NCI-H187 treated with DMSO at 0.1 percent for 48 hours (cell line): Measurements from ENCODE around the gene GLI1.
A peak's percentile ranks its signal among the peaks of the same experiment; 100 is the strongest.
"Not testable (repeated sequence)": the region's sequence is repeated elsewhere in the genome, so short reads cannot be mapped to it uniquely, and the experiment has no call there.

Experiments
- DNase-seq: peaks from one replicate; lab custom pipeline; 2025; lab: John Stamatoyannopoulos, UW

GLI1 gene

GRCh38 chr12:57441846-57442427 is 17.6 kb upstream of the GLI1 start:
- DNase-seq: no peak

DNA sequence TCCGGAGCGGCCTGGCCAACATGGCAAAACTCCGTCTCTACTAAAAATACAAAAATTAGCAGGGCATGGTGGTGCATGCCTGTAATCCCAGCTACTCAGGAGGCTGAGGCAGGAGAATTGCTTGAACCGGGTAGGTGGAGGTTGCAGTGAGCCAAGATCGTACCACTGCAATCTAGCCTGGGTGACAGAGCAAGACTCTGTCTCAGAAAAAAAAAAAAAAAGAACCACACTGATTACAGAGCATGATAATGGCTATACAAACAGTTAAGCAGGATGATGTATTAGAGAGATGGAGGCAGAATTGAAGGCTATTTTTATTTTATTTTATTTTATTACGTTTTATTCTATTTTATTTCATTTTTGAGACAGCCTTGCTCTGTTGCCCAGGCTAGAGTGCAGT is 15.2 kb upstream of the GLI1 start:
- not testable (repeated sequence) for DNase-seq

GRCh38 chr12:57444744-57445143 is 14.8 kb upstream of the GLI1 start:
- DNase-seq: no peak

- DNase-seq: no peak
Observed at GRCh38 chr12:57446292-57446960, 13.2 kb upstream of the GLI1 start.

- DNase-seq: no peak
Observed at GRCh38 chr12:57448669-57449068, 10.9 kb upstream of the GLI1 start.

DNA sequence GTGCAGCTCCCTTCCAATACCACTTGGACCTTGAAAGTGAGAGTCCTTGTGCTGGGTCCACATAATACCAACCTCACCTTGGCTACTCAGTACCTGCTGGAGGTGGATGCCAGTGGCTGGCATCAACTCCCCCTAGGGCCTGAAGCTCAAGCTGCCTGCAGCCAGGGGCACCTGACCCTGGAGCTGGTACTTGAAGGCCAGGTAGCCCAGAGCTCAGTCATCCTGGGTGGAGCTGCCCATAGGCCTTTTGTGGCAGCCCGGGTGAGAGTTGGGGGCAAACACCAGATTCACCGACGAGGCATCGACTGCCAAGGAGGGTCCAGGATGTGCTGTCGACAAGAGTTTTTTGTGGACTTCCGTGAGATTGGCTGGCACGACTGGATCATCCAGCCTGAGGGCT is 10.2 kb upstream of the GLI1 start:
- DNase-seq: no peak

- no peak for DNase-seq
Observed at GRCh38 chr12:57450057-57450456, 9.5 kb upstream of the GLI1 start.

DNA sequence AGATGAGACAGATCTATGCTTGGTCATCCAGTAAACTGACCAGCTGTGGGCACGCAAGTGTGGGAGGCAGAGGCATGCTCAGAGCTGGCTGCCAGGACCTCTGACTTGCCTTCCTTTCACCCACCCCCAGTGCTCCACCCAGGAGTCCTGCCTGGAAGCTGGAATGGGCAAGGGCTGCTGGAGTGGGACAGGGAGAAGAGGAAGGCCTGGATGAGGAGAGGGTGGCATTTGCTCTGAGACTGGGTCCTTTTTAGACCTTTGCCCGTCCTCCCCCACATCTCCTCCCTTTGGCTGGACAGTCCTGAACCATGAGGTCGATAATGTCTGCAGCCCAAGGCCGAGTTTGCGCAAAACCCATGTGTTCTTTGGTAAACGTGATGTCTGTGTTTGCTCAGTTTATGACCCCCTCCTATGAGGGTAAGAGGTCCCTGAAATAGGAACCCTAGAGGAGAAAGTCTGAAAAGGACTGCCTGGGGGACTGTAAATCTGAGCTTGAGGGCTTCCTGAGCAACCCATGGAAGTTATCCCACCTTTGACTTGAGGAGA is 8.3 kb upstream of the GLI1 start:
- no peak for DNase-seq

DNA sequence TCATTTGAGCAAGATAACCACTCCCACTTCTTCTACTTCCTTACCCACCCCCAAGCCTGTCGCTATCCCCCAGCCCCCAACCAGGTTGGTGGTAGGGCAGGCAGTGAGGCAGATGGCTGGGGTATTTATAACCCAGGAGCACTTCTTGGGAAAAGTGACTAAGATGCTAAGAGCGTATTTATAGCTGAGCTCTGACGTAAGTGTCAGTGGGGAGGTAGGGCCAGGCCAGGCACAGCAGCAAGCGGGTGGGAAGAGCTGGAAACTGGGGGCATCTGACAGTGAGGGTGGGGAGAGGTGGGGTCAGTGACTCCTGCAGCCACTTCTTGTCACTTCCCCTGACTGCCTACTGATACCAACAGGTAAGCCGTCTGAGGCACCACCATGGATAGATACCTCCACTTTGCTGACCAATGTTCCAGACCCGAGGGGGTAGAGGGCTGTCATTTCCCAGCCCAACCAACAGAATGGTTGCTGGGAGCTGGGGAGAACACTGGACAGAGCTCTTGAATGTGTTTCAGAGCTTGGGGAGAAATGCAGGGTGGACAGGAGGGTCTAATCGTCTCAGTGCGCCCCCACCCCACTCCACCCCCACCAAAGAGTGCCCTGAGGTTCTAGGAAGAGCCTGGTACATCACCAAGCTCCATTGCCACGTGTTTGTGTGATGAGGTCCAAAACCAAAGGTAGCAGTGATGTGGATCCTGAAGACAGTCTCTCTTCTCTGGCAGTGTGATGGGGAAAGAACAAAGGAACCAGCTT is 7.2 kb upstream of the GLI1 start:
- no peak for DNase-seq

GRCh38 chr12:57452937-57453509 is 6.6 kb upstream of the GLI1 start:
- peak; percentile 21 for DNase-seq

DNA sequence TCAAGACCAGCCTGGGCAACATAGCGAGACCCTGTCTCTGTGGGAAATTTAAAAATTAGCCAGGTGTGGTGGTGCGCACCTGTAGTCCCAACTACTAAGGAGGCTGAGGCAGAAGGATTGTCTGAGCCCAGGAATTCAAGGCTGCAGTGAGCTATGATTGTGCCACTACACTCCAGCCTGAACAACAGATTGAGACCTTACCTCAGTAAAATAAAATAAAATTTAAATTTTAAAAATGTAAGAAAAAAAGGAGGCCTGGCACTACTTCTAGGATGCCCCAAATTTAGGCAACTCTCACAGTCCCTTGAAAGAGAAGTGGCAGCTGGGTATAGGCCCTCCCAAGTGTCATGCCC is 5.4 kb upstream of the GLI1 start:
- DNase-seq: no peak

DNA sequence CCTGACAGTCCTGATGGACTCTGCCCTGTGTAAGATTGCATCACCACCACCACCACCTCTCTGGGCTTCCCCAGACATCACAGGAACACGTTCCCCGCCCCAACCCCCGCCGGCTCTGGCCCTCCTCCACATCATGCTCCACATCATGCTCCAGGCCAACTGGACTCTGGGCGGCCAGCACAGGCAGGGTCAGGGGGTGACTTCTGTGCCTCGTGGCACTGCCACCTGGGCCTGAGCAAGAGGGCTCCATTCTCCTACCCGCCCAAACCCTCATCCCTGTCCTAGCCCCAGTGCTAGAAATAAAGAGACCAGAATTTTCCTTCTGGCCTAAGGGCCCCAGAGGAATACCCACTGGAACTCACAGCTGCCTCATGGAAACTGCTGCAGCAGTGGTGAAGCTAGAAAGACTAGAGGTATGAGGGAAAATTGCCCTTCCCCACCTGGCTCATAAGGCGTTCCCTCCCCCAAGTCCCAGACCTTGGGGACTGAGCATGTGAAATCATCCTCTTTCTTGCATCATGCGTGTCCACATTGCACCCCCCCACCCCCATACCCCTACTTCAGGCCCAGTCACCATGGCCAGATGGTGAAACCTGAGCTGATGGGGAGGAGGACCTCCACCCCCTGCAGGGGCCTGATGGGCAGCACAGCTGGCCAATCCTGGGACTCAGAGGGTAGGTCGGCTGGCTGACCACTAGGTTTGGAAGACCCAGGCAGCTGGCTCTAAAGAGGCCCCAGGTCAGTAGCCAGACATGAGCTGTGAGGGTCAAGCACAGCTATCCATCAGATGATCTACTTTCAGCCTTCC is 4.8 kb upstream of the GLI1 start, which contains the start of gene INHBE:
Gene INHBE (plus strand): TSS at position 742 of the 808 bp plus-strand sequence. CDS start 230 bp downstream, outside the sequence.
- no peak for DNase-seq

DNA sequence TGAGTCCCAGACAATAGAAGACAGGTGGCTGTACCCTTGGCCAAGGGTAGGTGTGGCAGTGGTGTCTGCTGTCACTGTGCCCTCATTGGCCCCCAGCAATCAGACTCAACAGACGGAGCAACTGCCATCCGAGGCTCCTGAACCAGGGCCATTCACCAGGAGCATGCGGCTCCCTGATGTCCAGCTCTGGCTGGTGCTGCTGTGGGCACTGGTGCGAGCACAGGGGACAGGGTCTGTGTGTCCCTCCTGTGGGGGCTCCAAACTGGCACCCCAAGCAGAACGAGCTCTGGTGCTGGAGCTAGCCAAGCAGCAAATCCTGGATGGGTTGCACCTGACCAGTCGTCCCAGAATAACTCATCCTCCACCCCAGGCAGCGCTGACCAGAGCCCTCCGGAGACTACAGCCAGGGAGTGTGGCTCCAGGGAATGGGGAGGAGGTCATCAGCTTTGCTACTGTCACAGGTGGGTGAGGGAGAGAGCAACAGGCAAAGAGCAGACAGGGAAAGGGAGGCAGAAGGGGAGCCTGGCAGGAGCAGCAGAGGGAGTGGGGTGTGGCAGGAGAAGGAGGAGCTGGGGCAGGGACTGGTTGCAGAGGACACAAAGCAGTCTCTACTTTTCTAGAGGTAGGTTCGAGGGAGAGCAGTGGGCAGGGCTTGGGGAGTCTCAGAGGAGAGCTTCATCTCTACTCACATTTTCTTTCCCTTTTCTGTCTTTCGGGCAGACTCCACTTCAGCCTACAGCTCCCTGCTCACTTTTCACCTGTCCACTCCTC is 4.0 kb upstream of the GLI1 start:
- DNase-seq: no peak

- no peak for DNase-seq
Observed at GRCh38 chr12:57456145-57456700, 3.4 kb upstream of the GLI1 start.

- no peak for DNase-seq
Observed at GRCh38 chr12:57456737-57457490, 2.7 kb upstream of the GLI1 start.

DNA sequence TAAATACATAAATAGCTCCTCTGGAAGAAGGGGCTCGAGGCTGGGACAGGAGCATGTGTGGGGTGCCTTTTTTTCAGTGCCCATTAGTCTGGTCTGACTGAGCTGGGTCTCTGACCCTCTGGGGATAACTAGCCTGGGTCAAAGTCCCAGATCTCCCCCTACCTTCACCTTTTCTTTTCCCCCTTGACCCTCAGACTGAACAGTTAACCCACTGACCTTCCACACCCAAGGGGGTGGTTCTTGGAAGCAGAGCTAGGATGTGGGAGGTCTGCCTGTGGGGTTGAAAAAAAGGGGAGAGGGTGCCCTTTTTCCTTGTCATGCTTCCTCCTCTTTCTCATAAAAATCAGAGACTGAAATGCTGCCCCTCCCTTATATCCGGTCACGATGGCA is 925 bp upstream of the GLI1 start:
- no peak for DNase-seq

DNA sequence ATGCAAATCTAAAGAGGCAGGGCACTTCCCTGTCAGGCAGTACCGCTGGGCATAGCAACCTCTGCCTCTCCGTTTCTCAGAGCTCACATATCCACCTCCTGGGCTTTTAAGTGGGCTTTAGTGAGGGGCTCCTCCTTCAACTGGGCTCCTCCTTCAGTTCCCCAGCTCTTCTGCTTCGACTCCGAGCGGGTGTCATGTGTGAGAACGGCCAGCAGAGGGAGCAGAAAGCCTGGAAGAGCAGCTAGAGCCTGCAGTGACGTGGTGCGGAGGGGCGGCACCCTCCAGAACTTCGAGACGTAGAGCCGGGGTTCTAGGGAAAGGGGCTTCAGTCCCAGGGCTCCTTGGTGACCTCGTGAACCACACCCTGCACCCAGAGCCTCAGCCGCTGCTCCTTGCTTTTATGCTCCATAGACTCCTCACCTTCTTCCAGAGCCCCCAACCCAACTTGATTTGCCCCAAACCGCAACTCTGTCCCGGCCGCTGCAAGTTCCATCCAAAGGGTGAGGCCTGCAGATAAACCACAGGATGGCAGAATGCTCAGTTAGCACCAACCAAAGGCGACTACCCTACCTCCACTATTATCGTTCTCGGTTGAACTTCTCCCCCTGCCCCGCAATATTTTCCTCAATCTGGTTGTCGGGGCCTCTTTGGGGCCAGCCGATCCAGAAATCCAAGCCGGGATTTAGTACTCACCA is 383 bp upstream of the GLI1 start:
- DNase-seq: peak; percentile 80

DNA sequence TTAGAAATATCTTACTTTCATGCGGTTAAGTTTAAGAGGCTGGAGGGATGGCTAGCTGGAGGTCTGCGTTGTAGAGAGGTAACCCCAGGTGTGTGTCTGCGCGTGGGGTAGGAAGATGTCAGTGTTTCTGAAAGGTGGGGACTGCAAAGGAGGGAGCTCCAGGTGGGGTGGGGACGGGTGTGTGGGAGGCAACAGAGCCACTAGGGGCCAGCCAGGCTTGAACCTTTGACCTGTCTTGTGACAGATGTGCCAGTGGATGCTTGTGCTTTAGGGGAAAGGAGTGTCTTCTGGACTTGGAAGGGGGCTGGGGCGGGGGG is 841 bp downstream of the GLI1 start:
- DNase-seq: no peak

GRCh38 chr12:57460841-57461275 is 1.3 kb downstream of the GLI1 start:
- no peak for DNase-seq
